ENCODE data around the gene KCNQ5.
"Not testable (repeated sequence)": the region's sequence is repeated elsewhere in the genome, so short reads cannot be mapped to it uniquely, and the experiment has no call there.

The KCNQ5 gene

GRCh38 chr6:72890233-72890632 lies 268.4 kb downstream of the KCNQ5 start:
- Histone ChIP-seq H3K4me3 (no peak overlapping the region), H3K36me3 (replicated peaks) (no peaks in the 10 kb centered on the region), H3K9me3 (no peaks in the 10 kb centered on the region), H3K4me1 (no peaks in the 10 kb centered on the region), H3K27me3 (ENCODE audit: low read depth) (no peaks in the 10 kb centered on the region)
- no peak for DNase-seq (ENCODE audit: low spot score in 2 of 2)
- in situ Hi-C loops (cut with MboI; ENCODE audit: low sequenced_read_pairs): no loop called here

DNA sequence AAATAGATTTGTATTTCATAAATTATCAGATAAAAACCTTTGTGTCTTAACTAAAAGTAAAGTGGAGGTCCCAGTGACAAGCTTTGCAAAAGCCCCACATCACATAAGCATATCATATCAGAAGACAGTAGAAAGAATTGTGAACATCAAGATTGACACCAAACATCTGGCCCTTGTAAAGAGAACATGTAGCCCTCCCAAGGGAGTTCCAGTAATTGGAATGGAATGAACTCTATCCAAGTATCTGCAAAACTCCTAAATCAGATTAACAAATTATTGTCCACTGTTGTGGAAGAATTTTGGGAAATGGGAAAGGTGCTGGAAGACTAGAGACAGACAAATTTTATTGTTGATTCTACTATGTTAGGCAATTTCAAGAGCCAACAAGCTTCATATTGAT lies 268.8 kb downstream of the KCNQ5 start:
- Histone ChIP-seq H3K36me3 (replicated peaks) (no peaks in the 10 kb centered on the region), H3K4me1 (no peaks in the 10 kb centered on the region), H3K9me3 (no peaks in the 10 kb centered on the region), H3K27me3 (ENCODE audit: low read depth) (no peaks in the 10 kb centered on the region), H3K4me3 (no peak overlapping the region)
- in situ Hi-C loops (cut with MboI; ENCODE audit: low sequenced_read_pairs): no loop called here
- no peak for DNase-seq (ENCODE audit: low spot score in 2 of 2)

- no peak for DNase-seq (ENCODE audit: low spot score in 2 of 2)
- no peaks in the 10 kb centered on the region for H3K36me3 ChIP-seq (replicated peaks)
- no peak overlapping the region for H3K4me3 ChIP-seq
- no peaks in the 10 kb centered on the region for H3K9me3 ChIP-seq
- in situ Hi-C loops (cut with MboI; ENCODE audit: low sequenced_read_pairs): no loop called here
- no peaks in the 10 kb centered on the region for H3K27me3 ChIP-seq (ENCODE audit: low read depth)
- no peaks in the 10 kb centered on the region for H3K4me1 ChIP-seq
These were observed 271.0 kb downstream of the KCNQ5 start for GRCh38 chr6:72892901-72893300.

GRCh38 chr6:72894091-72894490 lies 272.2 kb downstream of the KCNQ5 start:
- H3K36me3 ChIP-seq (replicated peaks): no peaks in the 10 kb centered on the region
- H3K9me3 ChIP-seq: no peaks in the 10 kb centered on the region
- in situ Hi-C loops (cut with MboI; ENCODE audit: low sequenced_read_pairs): no loop called here
- no peak overlapping the region for H3K4me3 ChIP-seq
- H3K27me3 ChIP-seq (ENCODE audit: low read depth): no peaks in the 10 kb centered on the region
- no peaks in the 10 kb centered on the region for H3K4me1 ChIP-seq
- no peak for DNase-seq (ENCODE audit: low spot score in 2 of 2)

DNA sequence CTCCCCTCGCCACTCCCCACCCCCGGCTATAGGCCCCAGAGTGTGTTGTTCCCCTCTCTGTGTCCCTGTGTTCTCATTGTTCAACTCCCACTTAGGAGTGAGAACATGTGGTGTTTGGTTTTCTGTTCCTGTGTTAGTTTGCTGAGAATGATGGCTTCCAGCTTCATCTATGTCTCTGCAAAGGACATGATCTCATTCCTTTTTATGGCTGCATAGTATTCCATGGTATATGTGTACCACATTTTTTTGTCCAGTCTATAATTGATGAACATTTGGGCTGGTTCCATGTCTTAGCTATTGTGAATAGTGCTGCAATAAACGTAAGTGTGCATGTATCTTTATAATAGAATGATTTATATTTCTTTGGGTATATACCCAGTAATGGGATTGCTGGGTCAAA lies 276.4 kb downstream of the KCNQ5 start:
- DNase-seq (ENCODE audit: low spot score in 2 of 2); H3K36me3 ChIP-seq (replicated peaks); H3K27me3 ChIP-seq (ENCODE audit: low read depth); in situ Hi-C loops (cut with MboI; ENCODE audit: low sequenced_read_pairs); H3K4me1 ChIP-seq; H3K4me3 ChIP-seq; H3K9me3 ChIP-seq: not testable (repeated sequence)

DNA sequence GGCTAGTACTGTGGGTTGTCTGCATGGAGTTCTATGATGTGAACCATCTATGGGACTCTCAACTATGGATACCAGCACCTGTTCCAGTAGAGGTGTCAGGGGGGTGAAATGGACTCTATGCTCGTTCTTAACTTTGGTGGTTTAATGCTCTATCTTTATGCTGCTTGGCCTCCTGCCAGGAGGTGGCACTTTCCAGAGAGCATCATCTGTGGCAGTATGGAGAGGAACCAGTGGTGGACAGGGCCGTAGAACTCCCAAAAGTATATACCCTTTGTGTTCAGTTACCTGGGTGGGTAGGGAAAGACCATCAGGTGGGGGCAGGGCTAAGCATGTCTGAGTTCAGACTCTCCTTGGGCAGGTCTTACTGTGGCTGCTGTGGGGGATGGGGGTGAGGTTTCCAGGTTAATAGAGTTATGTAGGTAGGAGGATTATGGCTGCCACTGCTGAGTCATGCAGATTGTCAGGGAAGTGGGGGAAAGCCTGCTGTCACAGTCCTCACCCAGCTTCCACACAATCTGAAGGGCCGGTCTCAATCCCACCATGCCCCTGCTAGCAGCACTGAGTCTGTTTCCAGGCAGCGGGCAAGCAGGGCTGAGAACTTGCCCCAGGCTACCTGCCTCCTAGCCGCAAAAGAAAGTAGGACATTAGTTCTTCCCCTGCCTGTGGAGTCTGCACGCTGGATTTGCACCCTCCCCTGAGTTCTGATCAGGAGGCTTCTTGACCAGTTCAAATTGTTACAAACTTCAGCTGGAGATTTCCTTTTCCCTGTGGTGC lies 284.0 kb downstream of the KCNQ5 start:
- Histone ChIP-seq H3K4me3 (no peak overlapping the region), H3K4me1 (no peaks in the 10 kb centered on the region), H3K36me3 (replicated peaks) (no peaks in the 10 kb centered on the region), H3K9me3 (no peaks in the 10 kb centered on the region), H3K27me3 (ENCODE audit: low read depth) (no peaks in the 10 kb centered on the region)
- DNase-seq (ENCODE audit: low spot score in 2 of 2): no peak
- in situ Hi-C loops (cut with MboI; ENCODE audit: low sequenced_read_pairs): no loop called here

- in situ Hi-C loops (cut with MboI; ENCODE audit: low sequenced_read_pairs): no loop called here
- DNase-seq (ENCODE audit: low spot score in 2 of 2): no peak
- Histone ChIP-seq H3K27me3 (ENCODE audit: low read depth) (no peaks in the 10 kb centered on the region), H3K9me3 (no peaks in the 10 kb centered on the region), H3K4me3 (no peak overlapping the region), H3K36me3 (replicated peaks) (no peaks in the 10 kb centered on the region), H3K4me1 (no peaks in the 10 kb centered on the region)
These were observed 289.7 kb downstream of the KCNQ5 start for GRCh38 chr6:72911463-72912155.

- H3K36me3 ChIP-seq (replicated peaks): no peaks in the 10 kb centered on the region
- no peaks in the 10 kb centered on the region for H3K9me3 ChIP-seq
- no peak overlapping the region for H3K4me3 ChIP-seq
- no peaks in the 10 kb centered on the region for H3K4me1 ChIP-seq
- in situ Hi-C loops (cut with MboI; ENCODE audit: low sequenced_read_pairs): no loop called here
- DNase-seq (ENCODE audit: low spot score in 2 of 2): no peak
- H3K27me3 ChIP-seq (ENCODE audit: low read depth): no peaks in the 10 kb centered on the region
These were observed 291.9 kb downstream of the KCNQ5 start for GRCh38 chr6:72913797-72914196.

- in situ Hi-C loops (cut with MboI; ENCODE audit: low sequenced_read_pairs): no loop called here
- no peaks in the 10 kb centered on the region for H3K36me3 ChIP-seq (replicated peaks)
- no peaks in the 10 kb centered on the region for H3K27me3 ChIP-seq (ENCODE audit: low read depth)
- no peaks in the 10 kb centered on the region for H3K4me1 ChIP-seq
- no peak for DNase-seq (ENCODE audit: low spot score in 2 of 2)
- H3K4me3 ChIP-seq: no peak overlapping the region
- H3K9me3 ChIP-seq: no peaks in the 10 kb centered on the region
These were observed 294.4 kb downstream of the KCNQ5 start for GRCh38 chr6:72916298-72916697.

DNA sequence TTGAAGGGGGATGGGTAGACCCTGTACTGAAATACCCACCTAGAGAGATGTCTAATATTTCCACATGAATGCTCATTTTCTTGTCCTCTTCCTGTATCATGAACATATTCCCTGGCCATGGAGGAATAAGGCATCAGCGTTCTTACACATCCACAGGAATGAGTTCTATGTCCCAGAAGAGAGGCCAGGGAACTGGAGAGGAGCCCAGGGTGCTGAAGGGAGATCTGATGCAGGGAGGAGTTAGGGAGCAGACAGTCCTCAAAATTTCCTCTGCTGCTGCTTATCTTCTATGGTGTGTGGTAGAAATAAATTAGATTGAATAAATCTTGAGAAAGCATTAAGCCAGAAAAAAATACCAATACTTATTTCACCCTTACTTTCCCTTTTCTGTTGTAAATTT lies 295.0 kb downstream of the KCNQ5 start:
- Histone ChIP-seq H3K9me3 (no peaks in the 10 kb centered on the region), H3K27me3 (ENCODE audit: low read depth) (no peaks in the 10 kb centered on the region), H3K4me3 (no peak overlapping the region), H3K4me1 (no peaks in the 10 kb centered on the region), H3K36me3 (replicated peaks) (no peaks in the 10 kb centered on the region)
- DNase-seq (ENCODE audit: low spot score in 2 of 2): no peak
- in situ Hi-C loops (cut with MboI; ENCODE audit: low sequenced_read_pairs): no loop called here

- H3K9me3 ChIP-seq: no peaks in the 10 kb centered on the region
- H3K4me1 ChIP-seq: no peaks in the 10 kb centered on the region
- no peaks in the 10 kb centered on the region for H3K36me3 ChIP-seq (replicated peaks)
- no peaks in the 10 kb centered on the region for H3K27me3 ChIP-seq (ENCODE audit: low read depth)
- H3K4me3 ChIP-seq: no peak overlapping the region
- in situ Hi-C loops (cut with MboI; ENCODE audit: low sequenced_read_pairs): no loop called here
- no peak for DNase-seq (ENCODE audit: low spot score in 2 of 2)
These were observed 300.5 kb downstream of the KCNQ5 start for GRCh38 chr6:72922401-72922800.

DNA sequence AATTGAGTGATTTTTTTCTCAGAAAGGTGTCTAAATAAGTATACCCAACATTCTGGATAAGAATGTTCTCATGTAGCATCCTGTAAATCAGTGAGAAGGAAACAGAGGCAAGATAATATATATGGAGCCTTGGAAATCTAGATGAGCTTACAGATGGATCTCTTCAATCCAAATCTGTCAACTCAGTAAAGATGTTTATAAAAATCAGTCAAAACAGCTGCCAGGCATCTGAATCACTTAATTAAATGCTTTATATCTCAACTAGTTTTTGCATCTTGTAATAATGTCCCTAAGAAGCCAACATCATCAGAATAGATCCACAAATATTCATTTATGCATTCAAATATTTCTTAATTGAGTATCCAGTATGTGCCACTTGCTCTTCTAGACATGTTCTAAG lies 303.3 kb downstream of the KCNQ5 start:
- no peak for DNase-seq (ENCODE audit: low spot score in 2 of 2)
- no peak overlapping the region for H3K4me3 ChIP-seq
- H3K27me3 ChIP-seq (ENCODE audit: low read depth): no peaks in the 10 kb centered on the region
- H3K9me3 ChIP-seq: no peaks in the 10 kb centered on the region
- in situ Hi-C loops (cut with MboI; ENCODE audit: low sequenced_read_pairs): no loop called here
- H3K36me3 ChIP-seq (replicated peaks): no peaks in the 10 kb centered on the region
- H3K4me1 ChIP-seq: no peaks in the 10 kb centered on the region

GRCh38 chr6:72930556-72931132 lies 308.8 kb downstream of the KCNQ5 start:
- in situ Hi-C loops (cut with MboI; ENCODE audit: low sequenced_read_pairs): no loop called here
- no peaks in the 10 kb centered on the region for H3K27me3 ChIP-seq (ENCODE audit: low read depth)
- no peaks in the 10 kb centered on the region for H3K9me3 ChIP-seq
- DNase-seq (ENCODE audit: low spot score in 2 of 2): no peak
- H3K36me3 ChIP-seq (replicated peaks): no peaks in the 10 kb centered on the region
- no peak overlapping the region for H3K4me3 ChIP-seq
- H3K4me1 ChIP-seq: no peaks in the 10 kb centered on the region

- H3K27me3 ChIP-seq (ENCODE audit: low read depth): no peaks in the 10 kb centered on the region
- H3K4me1 ChIP-seq: no peaks in the 10 kb centered on the region
- DNase-seq (ENCODE audit: low spot score in 2 of 2): no peak
- H3K36me3 ChIP-seq (replicated peaks): no peaks in the 10 kb centered on the region
- H3K9me3 ChIP-seq: no peaks in the 10 kb centered on the region
- in situ Hi-C loops (cut with MboI; ENCODE audit: low sequenced_read_pairs): no loop called here
- H3K4me3 ChIP-seq: no peak overlapping the region
These were observed 309.5 kb downstream of the KCNQ5 start for GRCh38 chr6:72931325-72931887.
